Measurements from ENCODE around the gene MTCL1.

The MTCL1 gene

DNA sequence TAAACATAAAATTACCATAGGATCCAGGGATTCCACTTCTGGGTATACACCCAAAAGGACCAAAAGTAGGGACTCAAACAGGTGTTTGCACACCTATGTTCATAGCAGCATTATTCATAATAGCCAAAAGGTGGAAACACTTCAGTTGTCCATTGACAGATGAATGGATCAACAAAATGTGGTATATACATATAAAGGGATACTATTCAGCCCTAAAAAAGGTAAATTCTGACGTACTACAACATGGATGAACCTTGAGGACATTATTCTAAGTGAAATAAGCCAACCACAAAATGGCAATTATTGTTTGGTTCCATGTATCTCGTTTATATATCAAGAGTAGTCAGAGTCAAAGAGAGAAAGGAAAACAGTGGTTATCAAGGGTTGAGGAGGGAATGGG, 128.1 kb downstream of the MTCL1 start:
- no peak for DNase-seq (ENCODE audit: low read depth)

DNA sequence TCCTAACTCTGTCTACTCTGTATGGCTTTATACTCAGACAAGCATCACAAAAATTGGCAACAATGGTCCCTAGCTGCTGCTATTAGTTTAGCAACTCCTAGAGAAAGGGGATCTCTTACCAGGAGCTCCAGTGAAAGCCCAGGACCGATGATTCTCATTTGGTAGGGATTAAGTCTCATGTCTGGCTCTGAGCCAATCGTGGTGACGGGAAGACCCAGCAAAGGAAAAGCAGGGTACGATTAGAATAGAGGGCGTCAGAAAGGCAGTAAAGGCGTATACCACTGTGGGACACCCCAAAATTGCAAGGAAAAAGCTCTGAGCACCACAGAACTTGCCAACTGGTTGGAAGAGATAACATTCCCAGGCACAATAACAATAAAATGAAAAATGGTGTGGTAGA, 129.5 kb downstream of the MTCL1 start:
- no peak for DNase-seq (ENCODE audit: low read depth)

DNA sequence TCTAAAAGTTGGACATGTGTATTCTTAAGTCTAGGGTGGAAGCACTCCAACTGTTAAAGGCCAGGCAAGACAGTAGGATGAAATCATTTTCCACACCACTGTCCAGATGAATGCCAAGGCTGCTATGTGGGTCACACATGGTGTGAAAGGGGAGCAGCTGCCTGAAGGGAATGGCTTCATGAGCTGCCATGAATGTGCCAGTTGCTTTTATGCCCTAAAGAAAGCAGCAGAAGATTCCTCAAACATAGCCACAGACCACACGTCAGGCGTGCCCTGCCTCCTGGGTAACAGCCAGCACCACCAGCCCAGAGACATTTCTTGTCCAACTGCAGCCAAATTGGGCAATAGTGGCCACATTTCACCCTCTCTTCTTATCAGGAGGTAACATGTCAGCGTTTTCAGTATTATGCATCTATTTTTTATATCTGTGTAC, 130.2 kb downstream of the MTCL1 start:
- no peak for DNase-seq (ENCODE audit: low read depth)

DNA sequence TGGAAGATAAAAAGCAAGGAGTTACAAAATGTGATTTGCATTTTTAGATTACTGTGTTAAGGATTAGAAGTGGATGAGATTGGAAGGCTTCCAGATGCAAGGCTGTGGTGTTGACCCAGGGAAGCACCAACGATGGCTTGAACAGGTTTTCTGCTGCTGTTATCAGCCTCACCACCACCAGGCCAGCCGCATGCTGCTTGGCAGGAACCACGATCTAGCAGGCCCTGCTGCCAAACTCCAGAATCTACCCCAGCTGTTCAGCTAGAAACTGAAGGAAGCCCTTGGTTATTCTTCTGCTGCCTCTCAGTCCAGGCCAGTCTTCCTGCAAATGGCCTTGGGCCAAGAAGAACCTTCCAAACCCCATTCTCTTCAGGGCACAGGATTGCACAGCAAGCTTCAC, 133.9 kb downstream of the MTCL1 start:
- DNase-seq (ENCODE audit: low read depth): no peak

DNA sequence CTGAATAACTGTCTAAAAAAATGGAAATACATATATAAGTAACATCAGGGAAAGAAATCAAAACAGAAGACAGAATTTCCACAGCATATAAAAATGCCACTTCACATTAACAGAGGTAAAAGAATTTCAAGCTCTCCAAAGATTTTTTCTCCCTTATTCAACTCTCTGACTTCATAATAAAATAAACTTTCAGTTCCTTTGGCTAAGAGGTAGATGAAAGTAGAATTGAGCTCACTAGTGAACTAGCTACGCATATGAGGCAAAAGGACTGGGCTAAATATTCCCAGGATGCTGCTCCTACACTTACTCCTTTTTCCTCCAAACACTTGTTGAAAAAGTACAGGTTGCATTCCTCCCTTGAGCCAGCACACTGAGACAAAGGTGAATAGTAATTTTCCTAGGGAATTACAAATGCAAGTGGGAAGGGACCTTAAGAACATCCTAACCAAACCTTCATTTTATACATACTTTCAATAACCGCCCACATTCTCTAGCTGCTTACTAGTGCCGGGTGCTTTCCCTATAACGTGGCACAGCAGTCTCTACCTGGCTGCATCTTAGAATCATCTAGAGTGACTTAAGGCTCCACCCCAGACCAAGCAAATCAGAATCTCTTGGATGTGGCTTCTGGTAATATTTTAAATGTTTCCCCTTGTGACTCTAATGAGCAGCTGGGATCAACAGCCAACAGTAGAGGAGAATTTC, 136.6 kb downstream of the MTCL1 start:
- DNase-seq (ENCODE audit: low read depth): no peak

DNA sequence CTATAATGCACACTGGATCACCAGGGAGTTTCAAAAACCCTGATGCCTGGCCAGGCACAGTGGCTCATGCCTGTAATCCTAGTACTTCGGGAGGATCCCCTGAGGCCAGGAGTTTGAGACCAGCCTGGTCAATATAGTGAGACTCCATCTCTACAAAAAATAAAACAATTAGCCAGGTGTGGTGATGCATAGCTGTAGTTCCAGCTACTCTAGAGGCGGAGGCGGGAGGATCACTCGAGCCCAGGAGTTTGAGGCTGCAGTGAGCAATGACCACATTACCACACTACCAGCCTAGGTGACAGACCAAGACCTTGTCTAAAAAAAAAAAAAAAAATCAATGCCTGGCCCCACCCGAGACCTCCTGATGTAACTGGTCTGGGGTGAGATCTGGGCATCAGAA, 137.2 kb downstream of the MTCL1 start:
- DNase-seq (ENCODE audit: low read depth): no peak

DNA sequence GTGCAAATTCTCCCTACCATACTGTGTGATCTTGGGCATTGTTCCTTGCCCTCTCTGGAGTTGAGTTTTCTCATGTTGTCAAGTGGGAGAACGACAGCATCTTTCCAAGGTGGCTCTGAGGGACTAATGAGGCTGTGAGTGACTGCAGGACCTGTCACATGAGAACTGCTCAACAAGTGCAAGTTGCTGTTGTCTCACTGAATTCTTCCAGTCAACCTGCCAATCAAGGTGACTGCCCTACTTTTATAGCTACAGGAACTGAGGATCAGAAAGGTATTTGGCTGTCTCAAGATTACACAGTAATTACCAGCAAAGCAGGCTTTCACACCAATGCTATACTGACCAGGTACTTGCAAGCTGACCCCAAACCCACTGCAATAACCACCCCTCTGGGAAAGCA, 137.6 kb downstream of the MTCL1 start:
- no peak for DNase-seq (ENCODE audit: low read depth)

DNA sequence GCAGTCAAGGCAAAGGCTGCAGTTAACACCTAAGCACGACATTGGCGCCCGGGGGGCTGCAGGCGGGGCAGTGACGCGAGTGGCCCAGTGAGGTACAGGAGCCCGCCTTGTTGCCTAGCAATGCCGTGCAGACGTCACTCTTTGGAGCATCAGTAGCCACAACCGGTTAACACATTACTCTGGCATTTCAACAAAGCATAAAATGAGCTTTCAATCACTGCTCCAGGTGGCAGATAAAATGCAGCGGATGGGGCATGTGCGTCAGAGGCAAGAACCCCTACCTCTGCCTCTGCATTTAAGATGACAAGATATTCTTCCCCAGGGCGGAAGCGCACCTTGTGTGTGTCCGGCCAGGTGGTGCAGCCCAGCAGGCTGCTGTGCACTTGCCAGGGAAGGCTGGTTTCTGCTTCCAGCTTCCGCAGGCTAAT, 139.4 kb downstream of the MTCL1 start:
- DNase-seq (ENCODE audit: low read depth): no peak

DNA sequence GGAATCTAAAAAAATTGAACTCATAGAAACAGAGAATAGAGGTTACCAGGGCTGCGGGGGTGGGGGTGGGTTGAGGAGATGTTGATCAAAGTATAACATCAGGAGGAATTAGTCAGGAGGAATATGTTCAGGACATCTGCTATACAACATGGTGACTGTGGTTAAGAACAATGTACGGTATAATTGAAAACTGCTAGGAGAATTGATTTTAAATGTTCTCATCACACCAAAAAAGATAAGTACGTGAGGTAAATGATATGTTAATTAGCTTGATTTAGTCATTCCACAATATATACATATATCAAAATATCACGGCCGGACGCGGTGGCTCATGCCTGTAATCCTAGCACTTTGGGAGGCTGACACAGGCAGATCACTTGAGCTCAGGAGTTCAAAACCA, 140.2 kb downstream of the MTCL1 start:
- no peak for DNase-seq (ENCODE audit: low read depth)

DNA sequence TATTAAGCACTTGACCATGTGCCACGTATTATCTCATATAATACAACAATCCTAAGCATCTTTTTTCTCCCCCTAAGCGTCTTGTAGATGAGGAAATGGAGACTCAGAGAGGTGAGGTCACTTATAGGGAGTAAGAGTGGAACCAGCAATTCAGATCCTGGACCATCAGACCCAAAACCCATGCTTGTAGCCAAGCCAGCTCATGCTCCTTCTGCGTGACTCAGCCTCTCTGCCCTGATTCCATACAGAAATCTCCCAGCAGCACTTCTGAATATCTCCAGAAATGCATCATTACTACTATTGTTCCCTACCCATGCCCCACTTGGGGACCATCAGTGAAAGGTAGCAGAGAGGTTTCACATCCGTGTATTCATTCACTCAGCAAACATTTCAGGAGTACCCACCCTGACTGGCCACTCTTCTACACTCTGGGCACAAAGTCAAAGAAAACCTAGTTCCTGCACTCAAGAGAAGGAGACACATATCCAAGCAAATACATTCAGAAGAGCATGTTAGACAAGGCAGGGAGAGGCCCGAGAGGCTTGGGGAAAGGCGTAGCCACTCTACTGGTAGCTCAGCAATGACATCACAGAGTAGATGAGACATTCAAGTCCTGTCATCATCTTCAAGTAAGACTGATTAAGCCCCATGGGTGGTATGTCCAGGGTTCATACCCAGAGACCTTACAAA, 141.9 kb downstream of the MTCL1 start:
- no peak for DNase-seq (ENCODE audit: low read depth)

DNA sequence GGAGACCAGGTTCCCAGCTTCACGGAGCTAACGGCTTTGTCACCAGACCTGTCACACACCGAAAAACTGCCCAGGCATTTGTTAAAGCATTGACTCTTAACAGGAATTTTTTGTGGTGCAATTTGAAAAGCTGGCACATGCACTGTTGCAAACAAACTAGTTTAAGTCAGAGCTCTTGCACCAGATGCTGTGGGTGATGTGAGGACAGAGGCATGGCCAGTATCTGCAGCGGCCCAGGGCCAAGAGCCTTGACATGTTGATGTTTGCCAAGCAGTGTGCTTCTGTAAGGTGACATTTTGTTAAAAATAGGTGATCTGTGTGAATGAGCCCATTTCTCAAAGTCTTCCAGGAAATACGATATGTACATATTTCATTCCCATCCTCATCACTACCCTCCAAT, 142.5 kb downstream of the MTCL1 start:
- DNase-seq (ENCODE audit: low read depth): no peak

DNA sequence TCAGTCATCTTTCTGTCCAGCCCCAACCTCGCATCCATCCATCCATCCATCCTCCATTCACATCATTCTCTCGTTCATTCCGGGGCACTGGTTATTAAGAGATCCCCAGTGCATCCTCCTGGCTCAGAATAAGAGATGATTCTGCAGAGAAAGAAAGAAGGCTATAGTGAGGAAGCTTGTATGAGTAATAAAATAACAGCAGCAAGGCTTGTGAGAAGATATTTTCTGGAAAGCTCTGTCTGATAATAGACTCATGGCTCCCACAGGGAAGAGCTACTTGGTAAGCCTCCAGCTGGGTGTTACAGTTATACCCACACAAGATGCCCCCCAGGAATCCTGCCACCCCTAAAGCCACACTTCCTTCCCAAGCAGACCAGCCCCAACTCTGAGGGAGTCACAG, 143.2 kb downstream of the MTCL1 start:
- no peak for DNase-seq (ENCODE audit: low read depth)

DNA sequence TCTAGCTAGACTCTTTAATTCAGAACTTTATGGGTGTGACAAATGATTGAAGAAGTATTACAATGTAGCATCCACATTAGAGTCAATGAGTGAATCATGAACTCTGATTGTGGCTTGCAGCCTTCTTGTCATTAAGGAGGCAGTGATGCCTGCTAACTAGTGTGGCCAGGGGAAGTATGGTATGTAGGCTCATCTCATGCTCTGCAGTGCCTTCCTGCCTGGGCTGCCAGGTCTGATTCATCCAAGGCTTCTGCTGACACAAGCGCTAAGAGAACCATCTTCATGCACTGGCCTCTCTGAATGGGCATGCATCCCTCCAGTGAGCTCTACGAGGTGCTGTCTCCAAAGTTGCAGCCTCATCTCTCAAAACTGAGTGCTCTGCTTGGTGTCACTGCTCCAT, 144.3 kb downstream of the MTCL1 start:
- DNase-seq (ENCODE audit: low read depth): no peak

DNA sequence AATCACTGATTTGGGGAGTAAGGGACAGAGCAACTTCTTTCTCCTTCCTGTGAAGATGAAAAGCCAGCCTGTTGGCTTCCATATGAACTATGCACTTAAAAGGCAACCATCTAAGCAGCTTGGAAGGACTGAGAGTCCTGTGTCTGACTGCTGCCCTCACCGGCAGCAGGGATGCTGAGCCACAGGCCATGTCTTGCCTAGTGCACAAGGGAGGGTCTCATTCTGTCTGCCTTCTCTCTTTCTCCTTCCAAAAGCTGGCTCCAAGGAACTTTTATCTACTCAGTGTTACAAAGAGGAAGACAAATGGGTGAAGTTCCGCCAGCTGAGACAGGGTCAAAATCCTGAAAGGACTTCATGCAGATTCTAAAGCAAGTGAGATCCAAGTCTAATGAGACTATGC, 146.3 kb downstream of the MTCL1 start:
- no peak for DNase-seq (ENCODE audit: low read depth)

DNA sequence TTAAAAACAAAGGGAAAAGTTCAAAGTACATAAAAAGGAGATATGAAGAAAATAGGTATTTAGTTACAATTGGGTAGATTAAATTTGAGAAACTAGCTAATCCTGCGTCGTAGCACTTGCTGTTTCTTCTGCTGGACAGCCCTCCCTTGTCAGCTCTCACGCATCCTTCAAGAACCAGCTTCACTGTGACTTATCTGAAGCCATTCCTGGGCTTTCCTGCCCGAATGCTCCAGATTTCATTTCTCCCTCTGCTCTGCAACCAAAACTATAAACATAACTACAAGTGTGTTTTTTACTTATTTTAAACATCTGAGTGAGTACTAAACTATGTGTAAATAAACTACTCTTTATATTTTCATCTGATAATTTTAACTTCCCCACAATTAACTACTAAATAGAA, 149.2 kb downstream of the MTCL1 start:
- no peak for DNase-seq (ENCODE audit: low read depth)

DNA sequence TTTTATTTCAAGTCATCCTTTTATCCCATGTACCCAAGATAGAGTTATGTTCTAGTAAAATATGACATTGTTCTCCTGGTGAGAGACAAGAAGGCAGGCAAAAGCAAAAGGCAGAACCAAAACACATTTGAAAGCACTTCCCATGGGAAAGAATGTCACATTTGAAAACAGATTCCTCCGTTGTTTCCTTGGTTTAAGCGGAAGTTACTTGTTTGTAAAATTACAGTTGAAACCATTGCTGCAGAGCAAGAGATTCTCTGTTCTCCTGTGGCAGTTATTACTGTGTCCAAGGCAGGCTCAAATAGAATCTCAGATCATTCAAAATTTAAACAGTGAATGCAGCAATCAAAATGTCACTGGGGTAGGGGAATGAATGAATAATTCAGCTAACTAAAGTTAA, 149.6 kb downstream of the MTCL1 start:
- no peak for DNase-seq (ENCODE audit: low read depth)

DNA sequence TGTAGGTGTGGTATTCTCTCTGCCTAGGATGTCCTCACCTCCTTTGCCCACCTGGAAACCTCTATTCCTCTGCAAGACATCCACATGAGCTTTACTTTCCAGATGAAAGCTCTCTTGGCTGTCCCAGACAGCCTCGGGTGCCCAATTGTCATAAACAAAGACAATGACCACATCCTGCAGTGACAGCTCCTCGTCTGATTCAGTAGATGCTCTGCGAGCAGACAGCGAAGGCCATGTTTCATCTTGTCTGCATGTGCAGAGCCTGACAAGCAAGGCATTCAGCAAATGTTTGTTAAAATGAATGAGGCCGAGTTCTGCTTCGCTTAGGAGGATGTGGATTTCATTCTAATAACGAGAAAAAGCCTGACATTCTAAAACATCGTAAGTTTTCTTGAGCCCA, 150.9 kb downstream of the MTCL1 start:
- no peak for DNase-seq (ENCODE audit: low read depth)

DNA sequence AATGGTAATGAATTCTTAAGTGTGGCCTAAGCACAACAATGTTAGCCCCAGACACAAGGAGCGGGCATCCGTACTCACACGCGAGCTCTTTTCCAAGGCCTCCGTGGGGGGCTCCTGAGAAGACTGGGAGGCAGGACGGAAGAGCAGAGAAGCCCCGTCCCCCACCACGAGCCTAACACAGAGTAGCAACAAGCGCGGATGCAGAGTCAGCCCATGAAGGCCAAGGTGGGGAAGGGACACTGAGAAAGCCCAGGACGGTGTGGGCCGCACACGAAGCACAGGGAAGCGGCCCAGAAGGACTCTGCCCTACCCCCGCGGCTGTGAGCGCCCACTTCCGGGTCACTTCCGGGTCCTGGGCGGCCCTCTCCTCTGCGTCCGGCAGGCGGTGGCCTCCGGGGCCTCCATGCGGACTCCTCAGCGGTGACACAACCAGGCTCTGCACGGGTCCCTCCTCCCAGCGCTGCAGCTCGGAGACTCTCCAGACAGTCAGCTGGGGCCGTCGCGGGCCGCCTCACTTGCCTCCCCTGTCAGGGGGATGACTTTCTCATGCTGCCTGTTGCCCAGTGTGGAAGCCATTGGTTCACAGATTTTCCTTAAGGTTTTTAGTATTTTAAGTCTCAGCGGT, 151.5 kb downstream of the MTCL1 start:
- DNase-seq (ENCODE audit: low read depth): no peak

DNA sequence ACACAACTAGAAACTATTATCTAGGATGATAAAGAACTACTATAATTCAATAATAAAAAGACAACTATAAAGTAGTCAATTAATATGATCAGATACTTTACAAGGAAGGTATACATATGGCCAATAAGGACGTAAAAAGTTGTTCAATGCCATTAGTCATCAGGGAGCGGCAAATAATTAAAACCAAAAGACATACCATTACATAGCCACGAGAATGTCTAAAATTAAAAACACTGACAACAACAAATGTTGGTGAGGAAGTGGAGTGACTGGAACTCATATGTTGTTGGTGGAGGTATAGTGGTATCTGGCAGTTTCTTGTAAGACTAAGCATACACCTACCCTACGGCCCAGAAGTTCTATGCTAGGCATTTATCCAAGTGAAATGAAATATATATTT, 152.4 kb downstream of the MTCL1 start:
- no peak for DNase-seq (ENCODE audit: low read depth)

DNA sequence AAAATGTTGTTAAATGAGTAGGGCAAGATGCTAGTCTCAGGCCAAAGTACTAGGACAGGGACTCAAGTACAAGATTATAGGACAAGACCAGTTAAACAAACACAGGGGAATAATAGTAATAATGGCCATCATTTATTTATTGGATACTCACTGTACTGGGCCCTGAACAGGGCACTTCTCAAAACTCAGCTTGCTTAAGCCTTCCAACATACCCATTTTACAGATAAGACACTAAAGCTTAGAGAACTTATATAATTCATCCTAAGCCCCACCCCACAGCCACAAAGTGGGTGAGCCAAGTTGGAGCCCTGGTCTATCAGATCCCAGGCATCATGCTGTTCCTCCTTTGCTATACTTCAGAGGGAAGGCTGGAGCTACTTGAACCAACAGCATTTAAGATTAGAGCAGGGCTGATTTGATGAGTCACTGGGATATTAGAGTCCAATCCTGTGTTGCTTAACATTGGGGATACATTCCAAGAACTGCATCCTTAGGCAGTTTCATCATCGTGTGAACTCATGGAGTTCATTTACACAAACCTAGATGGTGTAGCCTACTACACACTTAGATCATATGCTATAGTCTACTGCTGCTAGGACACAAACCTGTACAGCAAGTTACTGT, 153.6 kb downstream of the MTCL1 start:
- no peak for DNase-seq (ENCODE audit: low read depth)

DNA sequence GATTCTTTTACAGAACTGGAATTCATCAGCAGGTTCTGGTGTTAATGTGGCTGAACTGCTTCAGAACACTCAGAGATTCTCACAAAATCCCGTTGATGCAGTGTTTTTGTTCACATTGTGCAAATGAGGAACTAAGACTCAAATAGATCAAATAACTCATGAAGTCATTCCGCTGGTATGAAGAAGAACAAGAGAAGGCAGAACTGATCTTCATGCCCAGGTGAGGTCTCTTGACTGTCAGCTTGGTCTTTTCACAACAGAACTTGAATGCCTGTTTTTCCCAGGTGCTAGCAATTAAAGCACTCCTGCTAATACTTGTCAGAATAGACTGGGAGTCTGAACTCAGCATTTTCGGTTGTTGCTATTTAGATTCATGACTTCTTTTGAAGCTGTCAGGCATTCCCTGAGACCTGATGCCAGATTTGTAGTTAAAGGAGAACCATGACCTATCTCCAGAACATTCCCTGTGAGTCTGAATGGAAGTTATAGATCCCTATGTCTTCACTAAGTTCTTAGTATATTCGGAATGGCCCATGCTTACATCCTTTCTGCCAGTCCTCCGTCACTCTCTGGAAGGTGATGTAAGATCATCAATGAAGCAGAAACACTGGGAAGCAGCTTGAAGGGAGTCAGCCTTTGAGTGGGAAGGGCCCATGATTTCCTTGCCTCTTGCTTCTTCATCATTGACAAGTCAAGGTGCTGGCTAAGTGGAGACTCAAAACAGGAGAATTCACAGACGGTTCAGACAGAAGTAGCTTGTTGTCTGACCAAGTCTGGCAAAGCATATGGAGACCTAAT, 155.7 kb downstream of the MTCL1 start:
- DNase-seq (ENCODE audit: low read depth): no peak

DNA sequence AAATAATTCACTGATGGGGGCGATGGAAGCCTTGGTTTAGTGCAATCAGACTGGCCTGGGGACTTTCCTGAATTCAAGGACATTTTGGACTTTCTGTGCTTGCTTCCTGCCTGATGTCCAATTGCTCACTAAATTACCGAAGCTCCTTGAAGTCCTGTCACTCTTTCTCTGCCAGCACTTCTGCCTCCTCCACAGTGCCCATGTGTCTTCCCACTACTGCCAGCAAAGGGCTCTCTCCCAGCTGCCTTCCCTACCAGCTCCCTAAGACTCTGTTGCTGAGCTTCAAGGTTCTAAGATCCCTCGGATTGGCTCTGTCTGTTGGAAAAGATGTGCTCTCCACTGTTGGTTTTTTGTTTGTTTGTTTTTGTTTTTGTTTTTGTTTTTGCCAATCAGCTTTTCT, 158.1 kb downstream of the MTCL1 start:
- DNase-seq (ENCODE audit: low read depth): no peak

All from activated T-helper 9 cell treated with anti-CD3 and anti-CD28 coated beads, Interleukin-2, amount 50 U/mL, for 16 hours (primary cell).